22Rv1 (cell line): ENCODE measurements around the gene BABAM2.

Experiments
- H3K27ac ChIP-seq: fragments of 450-650 bp; 2 replicates; pipeline ENCODE4 v1.5.1; 2017
- CTCF ChIP-seq: fragments of 450-650 bp; IDR thresholded peaks from 2 replicates; pipeline ENCODE4 v1.5.1; 2017; ENCODE audit warnings: mild to moderate bottlenecking
- ZFX ChIP-seq: fragments of 450-650 bp; IDR thresholded peaks from 2 replicates; pipeline ENCODE4 v1.6.1; 2017; ENCODE audit warnings: antibody characterized with exemption, borderline replicate concordance

BABAM2 gene

DNA sequence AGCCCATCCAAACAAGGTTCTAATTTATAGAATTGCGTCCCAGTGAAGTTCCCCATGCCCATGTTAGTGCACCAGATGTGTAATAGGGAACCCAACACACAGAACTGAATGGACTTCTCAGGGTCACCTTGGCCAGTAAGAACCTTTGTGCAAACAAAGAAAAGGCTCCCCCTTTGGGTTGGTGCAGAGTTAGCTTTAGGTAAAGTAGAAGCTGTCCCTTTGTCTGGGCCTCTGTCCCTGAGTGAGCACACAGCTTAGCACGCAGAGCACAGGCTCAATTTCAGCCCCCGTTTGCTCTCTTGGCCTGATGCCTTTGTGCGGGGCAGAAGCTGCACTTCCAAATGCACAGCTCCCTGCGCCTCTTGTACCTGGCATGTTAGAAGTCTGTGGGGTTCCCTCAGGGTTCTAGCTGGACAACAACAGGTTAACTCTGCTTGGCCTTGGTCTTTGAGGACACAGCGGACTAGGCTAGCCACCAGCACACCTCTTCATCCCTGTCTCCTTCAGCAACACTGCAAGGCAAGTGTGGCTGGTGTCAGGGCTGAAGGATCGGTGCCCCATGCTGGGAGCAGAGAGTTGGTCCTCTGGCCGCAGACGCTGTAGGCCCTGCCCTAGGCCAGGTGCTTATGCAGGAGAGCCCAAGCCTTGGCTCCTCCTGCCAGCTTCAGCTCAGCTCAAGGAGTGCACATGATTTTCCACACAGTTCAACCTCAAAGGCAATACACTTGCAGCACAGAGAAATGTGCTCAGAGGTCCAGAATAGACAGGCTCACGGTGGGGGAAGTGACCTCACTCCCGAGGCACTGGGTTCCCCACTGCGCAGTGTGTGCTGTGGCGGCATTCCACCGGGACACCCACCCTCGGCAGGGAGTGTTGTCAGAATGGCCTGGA is 428.8 kb downstream of the BABAM2 start:
- no peak for TF ChIP-seq CTCF
- H3K27ac ChIP-seq, result peak overlapping the region; percentile 55

DNA sequence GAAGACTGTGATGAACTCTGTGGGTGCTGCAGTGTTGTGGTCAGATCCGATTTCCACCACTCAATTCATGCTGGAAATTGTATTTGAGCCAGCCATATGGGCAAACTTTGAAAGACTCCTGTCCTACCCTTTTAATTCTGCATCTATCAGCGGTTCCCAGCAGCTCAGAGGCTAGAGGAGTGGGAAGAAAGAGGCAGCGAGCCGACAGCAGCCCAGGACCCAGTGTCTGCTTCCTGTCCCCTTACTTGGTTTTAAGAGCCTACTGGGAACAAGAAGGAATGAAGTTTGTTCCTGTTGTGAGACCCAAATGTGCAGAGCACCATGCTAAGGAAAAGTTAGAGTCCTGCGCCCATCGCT is 429.5 kb downstream of the BABAM2 start:
- TF ChIP-seq ZFX (no peak), CTCF (no peak)
- no peak overlapping the region for H3K27ac ChIP-seq

GRCh38 chr2:28320371-28320770 is 429.8 kb downstream of the BABAM2 start:
- no peak overlapping the region for H3K27ac ChIP-seq
- no peak for TF ChIP-seq ZFX
- TF ChIP-seq CTCF, result no peak

DNA sequence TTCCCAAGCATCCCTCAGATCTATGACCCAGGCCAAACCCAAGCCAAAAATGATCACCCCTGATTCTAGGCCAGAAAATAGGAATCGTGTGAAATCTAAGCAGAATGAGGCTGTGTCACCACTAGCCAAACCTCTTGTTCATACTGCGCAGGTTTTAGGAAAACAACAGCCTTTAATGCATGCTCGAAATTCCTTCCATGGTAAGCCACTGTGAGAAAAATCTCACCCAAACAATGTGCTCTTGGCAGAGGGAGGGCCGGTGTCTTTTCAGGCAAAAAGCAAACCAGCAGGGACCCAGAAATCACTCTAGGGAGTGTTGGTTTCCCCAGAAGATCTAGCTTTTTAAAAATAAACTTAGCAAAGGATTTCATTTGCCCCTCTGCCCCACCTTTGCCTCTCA is 430.9 kb downstream of the BABAM2 start:
- TF ChIP-seq ZFX (no peak), CTCF (no peak)
- H3K27ac ChIP-seq, result no peak overlapping the region

GRCh38 chr2:28322051-28322450 is 431.5 kb downstream of the BABAM2 start:
- TF ChIP-seq CTCF (no peak), ZFX (no peak)
- H3K27ac ChIP-seq, result no peak overlapping the region

GRCh38 chr2:28322456-28322855 is 431.9 kb downstream of the BABAM2 start:
- TF ChIP-seq ZFX, result no peak
- no peak for TF ChIP-seq CTCF
- H3K27ac ChIP-seq, result no peak overlapping the region

DNA sequence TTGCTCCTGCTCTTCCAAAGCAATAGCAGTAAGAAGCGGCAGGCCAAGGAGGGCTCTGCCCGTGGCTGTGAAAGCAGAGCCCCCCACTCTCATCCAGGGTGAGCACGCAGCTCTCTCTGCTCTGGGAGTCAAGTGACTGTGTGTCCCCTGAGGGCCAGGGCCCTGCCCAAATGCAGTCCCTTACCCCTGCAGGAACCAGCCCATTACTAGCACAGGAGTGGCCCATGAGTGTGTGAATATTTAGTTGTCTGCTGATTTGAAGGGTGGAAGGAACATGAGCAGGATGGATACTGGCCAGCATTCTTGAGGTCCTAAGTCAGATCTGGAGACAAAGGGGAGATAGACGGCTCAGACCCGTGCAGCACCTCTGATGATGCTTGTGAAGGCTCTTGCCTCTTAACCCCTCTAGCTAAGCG is 432.5 kb downstream of the BABAM2 start:
- H3K27ac ChIP-seq, result no peak overlapping the region
- TF ChIP-seq CTCF (no peak), ZFX (no peak)
